ENCODE data around the gene ZNF608. TPM values are rescaled to one million over a fixed set of nuclear protein-coding genes. Genes with fewer than 3 reads are reported as not detected.

The ZNF608 gene
- total RNA-seq, 1 donor from 2014 or later: 18.8 TPM

DNA sequence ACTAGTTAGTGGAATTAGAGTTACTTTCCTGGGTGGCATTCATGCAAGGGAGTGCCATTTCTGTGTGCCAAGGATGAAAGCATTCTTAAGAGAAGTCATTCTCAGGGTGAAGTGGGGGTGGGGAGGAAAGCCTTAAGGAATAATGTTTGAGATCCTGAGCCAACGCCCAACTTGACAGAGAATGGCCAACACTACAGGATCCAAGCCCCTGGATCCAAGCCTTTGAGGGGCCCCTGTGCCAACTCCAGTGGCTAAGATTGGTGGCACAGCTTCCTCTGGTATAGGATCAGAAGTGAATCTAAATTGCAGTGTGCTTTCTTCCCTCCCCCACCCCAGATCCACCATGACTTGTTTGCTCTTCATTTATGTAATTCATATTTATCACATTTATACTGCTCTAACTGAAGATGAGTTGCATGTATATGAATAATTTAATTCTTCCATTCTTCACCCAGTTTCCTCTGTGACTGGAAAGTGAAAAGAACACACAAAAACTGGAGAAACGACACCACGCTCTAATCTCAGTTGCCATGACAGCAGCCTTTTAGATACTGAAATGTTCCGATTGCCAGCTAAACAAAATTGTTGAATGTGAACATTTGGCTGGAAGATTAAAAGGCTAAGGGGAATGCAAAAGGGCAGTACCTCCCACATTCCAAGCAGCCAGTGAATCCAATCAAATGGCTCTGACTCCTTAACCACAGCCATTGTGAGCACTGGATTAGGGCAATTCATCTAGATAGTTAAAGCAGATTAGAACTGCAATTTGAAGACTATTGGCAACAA lies 4.5 kb downstream of the ZNF608 start:
- intact Hi-C loops (cut with DNase I): loop anchor here (5.0 to 10.0 kb wide), 5 partner anchors 35 to 1093 kb away; no protein-coding TSS in a partner anchor
- no peak for DNase-seq (ENCODE audit: low spot score)

DNA sequence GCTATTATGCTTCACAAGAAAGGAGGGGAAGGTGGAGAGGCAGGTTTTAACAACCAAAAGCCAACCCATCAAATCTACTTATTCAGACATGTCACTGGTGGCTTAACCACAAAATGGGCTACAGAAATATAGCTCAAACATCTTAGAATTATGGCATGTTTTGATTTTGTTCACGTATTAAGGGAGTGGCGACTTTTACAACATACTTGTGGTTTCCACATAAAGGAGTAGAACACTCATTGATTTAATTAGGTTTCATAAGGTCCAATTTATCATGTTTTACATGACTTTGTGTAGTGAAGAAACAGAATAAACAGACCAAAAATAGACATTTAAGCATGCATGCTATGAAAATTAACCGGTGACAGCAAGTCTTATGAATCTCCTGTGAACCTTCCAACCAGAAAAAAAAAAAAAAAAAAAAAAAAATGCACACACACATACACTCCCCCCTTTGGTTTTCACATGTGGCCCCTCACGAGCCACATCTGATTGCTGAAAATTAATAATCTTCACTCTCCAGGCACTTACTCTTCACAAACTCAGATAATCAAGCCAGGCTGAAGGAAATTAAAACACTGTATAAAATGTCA lies 5.4 kb downstream of the ZNF608 start:
- DNase-seq (ENCODE audit: low spot score): no peak
- intact Hi-C loops (cut with DNase I): loop anchor here (5.0 to 10.0 kb wide), 5 partner anchors 34 to 1094 kb away; no protein-coding TSS in a partner anchor

DNA sequence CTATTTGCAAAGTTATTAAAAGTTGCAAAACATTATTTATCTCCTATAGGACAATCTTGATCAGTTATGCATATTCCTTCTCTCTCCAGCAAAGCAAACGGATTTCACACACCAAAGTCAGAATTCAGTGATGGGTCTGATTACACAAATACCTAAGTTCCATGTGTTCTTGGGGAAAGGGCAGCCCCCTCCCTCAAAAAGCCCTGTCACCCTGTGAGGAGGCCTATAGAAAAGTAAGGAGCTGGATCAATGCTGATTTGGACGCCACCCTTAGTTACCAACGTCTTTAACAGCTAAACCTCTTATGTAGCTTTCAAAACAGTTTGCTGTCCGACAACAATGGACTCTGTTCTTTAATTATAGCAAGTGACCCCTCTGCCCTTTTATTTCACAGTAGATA lies 6.4 kb downstream of the ZNF608 start:
- intact Hi-C loops (cut with DNase I): loop anchor here (5.0 to 10.0 kb wide), 5 partner anchors 33 to 1095 kb away; no protein-coding TSS in a partner anchor
- no peak for DNase-seq (ENCODE audit: low spot score)

DNA sequence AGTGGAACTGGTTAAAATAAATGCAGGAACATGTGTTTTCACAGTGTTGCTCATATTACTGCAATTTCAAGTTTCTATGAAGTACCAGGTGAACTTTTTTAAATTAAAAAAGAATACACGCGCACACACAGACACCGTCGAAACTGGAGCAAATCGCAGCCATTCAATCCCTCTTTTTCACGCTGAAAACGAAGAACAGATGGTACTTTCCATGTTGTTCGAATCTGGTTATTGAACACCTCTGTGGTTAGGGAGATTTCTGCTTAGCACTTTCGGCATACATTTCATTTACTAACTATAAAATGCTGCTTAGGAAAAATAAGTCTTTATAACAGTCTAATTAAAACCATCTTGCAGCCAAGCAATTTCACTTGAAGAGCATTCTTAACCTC lies 6.8 kb downstream of the ZNF608 start:
- intact Hi-C loops (cut with DNase I): loop anchor here (5.0 to 10.0 kb wide), 5 partner anchors 32 to 1095 kb away; no protein-coding TSS in a partner anchor
- DNase-seq (ENCODE audit: low spot score): no peak

DNA sequence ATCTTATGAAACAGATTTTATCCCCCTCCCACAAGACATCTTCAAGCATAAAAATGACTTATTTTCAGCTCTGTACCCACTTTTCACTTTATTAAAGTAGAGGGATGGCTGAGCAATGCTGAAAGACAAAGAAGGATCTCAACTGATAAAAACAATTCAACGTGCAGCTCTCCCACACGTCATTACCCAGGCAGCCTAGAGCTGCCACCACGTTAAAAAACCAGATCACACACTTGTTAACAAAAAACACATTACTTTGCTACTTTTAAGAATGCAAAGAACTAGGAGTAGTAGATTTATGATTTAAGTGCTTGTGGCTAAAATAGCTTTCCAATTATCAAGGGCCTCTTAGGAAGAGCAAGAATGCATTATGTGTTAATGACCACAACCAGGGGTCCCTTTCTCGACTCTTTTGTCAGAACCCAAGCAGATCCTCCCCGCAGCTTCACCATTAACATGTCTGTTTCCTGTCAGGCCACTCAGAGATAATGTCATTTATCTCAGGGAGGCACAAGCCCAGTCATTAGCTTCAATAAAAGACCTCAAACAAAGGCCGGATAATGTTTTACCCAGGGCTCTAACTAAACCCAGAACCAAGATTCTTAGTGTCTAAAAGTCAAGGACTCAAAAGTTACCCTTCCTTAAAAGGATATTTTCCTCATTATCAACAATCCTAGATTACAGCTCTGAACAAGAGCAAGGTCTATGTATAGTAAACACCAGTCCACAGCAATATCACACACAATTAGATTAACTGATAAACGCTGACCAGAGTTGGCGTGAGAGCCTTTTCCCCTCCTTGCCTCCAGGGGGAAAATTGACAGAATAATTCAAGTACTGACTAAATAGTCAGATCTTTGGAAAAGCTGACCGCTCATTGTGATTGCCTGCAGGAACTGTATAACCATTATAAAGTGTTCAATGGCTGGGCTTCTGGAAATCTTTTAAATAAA lies 7.5 kb downstream of the ZNF608 start:
- no peak for DNase-seq (ENCODE audit: low spot score)
- intact Hi-C loops (cut with DNase I): no loop called here

DNA sequence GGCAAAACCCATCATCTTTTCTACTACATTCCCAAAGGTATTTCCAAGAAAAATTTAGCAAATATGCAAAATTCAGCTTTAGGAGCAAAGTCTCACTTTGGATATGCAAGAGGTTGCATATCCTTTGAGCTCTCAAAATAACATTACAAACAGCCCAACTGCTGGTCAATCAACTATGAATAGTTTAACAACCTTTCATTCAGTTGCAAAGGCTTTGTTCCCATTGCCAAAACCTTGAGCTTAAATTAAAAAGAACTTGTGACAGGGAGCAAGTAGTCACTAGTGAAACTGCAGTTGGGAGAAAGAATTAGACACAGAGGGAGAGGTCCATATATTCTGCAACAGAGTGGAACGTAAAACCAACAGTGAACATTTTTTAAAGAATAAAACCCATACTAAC lies 8.8 kb downstream of the ZNF608 start:
- DNase-seq (ENCODE audit: low spot score): no peak
- intact Hi-C loops (cut with DNase I): no loop called here

DNA sequence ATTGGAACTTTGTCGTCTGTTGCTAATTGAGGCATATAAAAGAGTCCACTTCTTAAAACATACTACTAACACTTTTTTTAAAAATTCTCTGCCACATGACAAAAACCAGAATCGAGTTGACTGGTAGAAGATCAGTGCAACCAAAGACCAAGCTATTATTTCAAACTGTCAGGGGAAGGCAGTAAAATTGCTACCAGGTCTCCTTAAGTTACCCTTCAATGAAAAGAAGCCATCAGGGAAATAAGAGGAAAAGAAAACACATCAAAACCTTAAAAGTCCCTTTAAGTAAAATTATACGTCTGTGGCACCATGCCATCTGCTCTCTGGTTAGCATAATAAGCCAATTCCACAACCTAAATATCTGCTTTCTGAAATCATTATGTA lies 9.6 kb downstream of the ZNF608 start:
- intact Hi-C loops (cut with DNase I): no loop called here
- no peak for DNase-seq (ENCODE audit: low spot score)

DNA sequence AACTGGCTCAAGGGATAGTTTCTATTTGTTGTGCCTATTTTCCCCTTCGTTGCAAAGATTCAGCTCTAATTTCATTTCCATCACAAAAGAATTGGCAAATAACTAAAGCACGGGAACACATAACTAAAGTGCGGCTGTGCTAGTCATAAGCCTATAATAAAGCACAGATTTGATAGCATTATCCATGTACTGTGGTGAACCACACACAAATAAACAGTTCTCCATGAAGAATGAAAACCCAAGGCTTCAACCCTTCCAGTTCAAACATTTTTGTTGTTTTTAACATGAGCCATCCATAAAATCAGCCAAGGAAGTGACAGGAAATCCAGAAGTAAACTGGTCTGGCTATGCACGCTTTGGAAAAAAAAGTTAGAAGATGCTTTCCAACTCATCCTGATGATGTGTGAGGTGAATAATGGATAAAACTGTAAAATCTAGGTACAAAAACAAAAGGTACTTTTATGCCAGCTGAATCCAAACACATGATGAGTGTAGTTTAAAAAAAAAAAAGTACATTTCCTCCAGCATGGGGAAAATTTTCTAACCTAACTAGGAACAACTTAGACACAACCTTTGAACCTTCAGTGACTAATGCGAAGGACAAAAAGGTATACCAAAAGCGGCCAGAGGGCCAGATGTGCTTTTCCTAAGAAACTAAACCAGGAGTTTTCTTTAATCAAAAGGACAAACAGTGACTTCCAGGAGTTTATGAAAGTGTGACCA lies 10.2 kb downstream of the ZNF608 start:
- no peak for DNase-seq (ENCODE audit: low spot score)
- intact Hi-C loops (cut with DNase I): no loop called here

DNA sequence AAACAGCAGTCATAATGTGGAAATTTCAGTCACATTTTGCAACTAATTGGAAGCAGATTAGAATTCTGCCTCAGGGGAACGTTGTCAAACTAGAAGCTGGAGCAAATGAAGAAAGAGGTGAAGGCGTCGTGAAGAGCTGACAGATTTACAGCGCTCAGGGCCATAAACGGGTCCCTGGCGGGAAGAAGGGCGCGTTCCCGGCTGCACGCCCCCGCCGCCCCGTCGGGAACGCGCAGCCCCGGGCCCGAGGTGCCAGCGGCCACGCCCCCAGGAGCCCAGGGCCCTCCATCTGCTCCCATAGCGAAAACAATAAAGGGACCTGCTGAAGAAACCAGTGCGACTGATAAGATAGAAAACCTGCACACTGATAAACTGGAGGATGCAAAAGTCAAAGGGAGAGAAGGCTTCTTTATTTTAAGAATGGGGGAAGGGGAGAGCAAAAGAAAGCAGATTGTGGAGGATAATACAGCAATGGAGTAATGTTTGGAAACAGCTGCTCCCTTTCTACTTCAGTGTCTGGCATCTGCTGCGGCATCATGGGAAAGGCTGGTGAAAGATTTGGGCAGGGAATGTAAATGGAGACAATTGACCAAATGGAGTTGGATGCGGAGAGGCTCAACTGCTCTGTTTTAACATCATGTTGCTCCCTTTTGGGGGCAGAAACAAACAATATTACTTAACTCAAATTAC lies 11.1 kb downstream of the ZNF608 start:
- intact Hi-C loops (cut with DNase I): no loop called here
- DNase-seq (ENCODE audit: low spot score): no peak

DNA sequence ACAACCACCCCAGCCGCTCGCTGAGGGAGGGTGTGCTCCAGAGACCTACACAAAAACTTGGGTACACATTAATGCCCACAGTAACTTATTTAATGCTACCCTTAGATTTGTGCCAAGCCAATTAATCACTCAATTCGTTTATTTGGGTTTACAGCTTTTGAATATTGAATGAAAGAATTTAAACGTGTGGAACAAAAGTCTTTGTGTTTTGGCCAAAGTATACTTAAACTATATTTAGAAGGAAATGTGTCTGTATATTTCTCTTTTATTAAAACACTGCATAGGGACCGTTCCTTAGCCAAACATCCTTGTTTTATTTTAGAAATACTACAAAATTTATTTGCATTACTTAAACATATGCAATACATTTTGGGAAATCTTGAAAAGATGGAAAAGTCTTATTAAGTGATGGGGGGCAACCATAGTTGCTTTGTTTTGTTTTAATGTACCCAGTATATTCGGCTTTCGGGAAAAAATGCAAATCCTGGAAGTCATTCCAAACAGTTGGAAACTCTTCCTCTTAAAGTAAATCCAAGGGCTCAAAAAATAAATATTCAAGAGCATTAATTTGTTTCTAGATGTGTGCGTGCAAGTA lies 11.8 kb downstream of the ZNF608 start:
- no peak for DNase-seq (ENCODE audit: low spot score)
- intact Hi-C loops (cut with DNase I): no loop called here

DNA sequence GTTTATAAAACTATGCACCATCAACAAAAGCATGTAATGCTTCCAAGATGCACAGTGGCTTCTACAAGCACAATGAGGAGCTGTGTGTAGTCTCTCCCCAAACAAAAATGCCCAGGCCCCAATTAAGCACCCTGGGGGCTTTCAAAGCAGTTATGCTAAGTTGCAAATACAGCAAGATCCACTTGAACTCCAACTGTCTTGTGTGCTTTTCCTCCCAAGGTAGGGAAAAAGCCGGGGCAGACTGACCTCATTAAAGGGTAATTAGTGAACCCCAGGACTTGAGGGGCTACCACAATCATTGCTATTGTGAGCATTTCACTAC lies 13.1 kb downstream of the ZNF608 start:
- intact Hi-C loops (cut with DNase I): no loop called here
- DNase-seq (ENCODE audit: low spot score): no peak

DNA sequence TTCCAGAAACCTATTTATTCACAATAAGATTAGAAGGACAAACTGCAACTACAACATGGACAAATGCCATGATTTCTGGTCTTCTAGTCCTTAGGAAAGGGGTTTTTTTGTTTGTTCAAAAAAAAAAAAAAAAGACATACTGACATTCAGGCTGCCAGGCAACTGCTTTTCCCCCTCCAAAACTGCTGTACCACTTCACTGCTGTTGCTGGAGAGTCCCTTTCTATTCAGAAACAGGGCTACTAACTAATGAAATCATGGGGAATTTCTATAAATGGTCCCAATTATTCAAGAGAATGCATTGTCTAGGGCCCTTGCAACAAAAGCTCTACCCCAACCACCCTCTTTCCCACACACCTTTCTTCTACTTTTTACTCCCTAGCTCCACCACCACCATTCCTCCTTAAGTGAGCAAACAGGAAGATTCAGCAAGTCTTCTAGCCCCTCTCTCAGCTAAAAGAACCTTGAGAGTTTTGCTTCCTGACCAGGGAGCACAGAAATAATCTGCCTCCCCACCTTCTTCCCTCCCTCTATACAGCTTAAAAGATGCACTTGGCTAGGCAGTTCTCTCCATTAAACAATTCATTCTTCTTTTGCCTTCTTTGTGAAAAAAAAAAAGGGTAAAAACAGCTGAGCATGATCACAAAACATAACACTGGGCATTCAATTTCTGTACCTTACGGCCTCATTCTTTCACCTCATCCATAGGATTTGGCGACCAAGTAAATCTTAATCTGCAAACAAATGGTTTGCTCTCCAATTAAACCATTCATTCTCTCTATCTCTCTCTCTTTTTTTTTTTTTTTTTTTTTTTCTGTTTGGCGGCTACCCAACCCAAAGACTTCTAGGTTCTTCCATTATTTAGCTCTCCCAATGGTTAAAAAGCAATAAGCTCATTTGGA lies 13.8 kb downstream of the ZNF608 start:
- intact Hi-C loops (cut with DNase I): no loop called here
- DNase-seq (ENCODE audit: low spot score): no peak

DNA sequence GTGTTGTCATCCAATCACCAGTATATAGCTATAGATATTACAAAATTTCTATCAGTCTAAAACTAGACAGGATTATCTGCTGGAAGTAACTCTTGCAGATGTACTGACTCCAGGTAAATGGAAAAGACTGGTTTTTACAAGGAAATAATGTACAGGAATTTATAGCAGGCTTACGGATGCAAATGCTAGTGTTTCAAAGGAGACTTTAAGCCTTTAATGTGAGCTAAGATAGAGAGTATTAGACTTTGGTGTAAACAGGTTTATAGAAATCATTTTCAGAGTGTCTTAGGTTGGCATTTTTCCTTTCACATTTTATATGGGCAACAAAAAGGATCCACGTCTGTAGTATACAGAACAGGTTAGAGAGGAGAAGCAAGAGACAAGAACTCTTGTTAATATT lies 16.1 kb downstream of the ZNF608 start:
- DNase-seq (ENCODE audit: low spot score): no peak
- intact Hi-C loops (cut with DNase I): no loop called here

DNA sequence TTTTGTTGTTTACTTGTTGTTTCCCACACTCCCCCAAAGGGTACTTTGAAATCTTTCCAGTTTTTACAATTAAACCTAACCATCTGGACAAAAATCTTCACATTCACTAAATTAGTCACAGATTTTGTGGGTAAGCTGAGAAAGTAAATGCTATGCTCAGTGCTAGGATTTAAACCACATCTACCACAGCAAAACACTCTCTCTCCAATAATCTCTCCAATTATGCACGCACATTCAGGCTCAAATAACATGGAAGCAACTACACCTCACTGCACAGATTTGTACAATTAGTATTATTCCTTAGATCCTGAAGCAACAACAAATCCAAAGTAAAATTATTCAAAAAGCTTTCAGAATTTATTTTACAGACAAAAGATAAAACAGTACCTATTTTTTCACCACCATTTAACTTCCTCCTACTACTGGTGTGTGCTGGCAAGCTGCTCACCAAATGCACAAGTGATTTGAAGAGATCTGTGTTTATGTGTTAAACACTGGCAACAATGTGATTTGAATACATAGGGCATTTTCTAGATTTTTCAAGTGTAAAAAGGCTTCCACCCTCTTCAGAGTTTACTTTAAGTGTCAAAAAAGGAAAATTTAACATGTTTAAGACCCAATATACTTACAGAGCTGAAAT lies 16.6 kb downstream of the ZNF608 start:
- intact Hi-C loops (cut with DNase I): no loop called here

DNA sequence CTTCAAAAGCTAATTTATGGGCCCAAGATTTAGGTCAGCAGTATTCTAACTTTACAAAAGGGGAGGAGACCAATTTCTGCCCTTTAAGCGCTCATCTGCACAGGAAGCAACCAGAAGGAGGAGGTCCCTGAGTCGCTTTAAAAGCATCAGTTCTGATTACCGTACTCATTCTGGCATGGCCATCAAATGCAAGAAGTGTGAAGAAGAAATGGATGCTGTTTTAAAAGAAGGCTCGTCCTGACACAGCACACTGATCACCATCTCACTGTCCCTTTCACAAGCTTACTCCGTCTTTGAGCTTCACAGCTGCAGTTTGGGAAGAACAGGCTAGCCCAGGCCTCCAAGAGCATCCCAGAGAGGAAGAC lies 17.5 kb downstream of the ZNF608 start:
- DNase-seq (ENCODE audit: low spot score): no peak
- intact Hi-C loops (cut with DNase I): no loop called here

More for the DNA sequence above, 16.6 kb downstream of the ZNF608 start:
- no peak for DNase-seq (ENCODE audit: low spot score)

DNA sequence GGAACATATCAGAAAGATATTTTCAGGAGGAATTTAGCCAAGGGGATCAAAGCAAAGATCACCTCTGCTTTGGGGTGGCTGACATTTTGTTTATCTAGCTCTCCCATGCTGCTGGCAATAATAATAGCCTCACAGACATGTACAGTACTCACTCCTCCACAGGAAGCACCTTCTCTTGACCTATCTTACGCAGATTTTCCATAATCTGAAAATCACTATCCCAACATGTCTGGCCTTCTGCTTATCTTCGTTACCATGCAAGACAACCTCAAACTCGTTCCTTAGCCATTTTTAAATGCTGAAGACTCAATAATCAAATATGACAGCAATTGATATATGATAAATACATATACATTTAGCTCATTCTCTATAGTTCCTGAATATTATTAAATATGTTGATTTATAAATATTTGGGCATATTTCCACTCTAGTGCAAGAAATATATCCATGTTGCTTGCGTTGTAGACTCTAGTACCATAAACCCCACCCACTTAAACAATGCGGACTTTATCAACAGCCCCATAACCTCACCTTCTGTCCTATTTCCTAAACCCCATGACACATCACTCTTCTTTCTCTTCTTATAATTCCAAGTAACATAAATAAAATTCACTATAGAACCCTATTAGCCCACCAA lies 18.0 kb downstream of the ZNF608 start:
- DNase-seq (ENCODE audit: low spot score): no peak

More for the DNA sequence above, 18.0 kb downstream of the ZNF608 start:
- intact Hi-C loops (cut with DNase I): no loop called here
